Frontal cortex (tissue), 4 donors: ENCODE results near the gene FBXO34. TPM values are rescaled to one million over a fixed set of nuclear protein-coding genes. Genes with fewer than 3 reads are reported as not detected.
"Not testable (repeated sequence)": the region's sequence is repeated elsewhere in the genome, so short reads cannot be mapped to it uniquely, and the experiment has no call there.

Experiments used
- DNase-seq, 2 donors: peaks; one replicate each; pipeline ENCODE4 v3.0.0; 2012; ENCODE audit warnings: low spot score in 2 of 2
- FAIRE-seq: peaks from 2 replicates; lab custom pipeline; 2012; peaks lifted over from hg19 to GRCh38; lab: Jason Lieb, UNC
- total RNA-seq: library from RNA; depleted of rRNA; stranded (reverse); fragments of >200 nt; gene quantifications from one replicate; pipeline ENCODE4 v1.2.3, GENCODE V29; 2014
- donor health status: control.
- donor health status: control.
- donor health status: control.

The FBXO34 gene
- total RNA-seq, 1 donor from 2014 or later, result 45.7 TPM

DNA sequence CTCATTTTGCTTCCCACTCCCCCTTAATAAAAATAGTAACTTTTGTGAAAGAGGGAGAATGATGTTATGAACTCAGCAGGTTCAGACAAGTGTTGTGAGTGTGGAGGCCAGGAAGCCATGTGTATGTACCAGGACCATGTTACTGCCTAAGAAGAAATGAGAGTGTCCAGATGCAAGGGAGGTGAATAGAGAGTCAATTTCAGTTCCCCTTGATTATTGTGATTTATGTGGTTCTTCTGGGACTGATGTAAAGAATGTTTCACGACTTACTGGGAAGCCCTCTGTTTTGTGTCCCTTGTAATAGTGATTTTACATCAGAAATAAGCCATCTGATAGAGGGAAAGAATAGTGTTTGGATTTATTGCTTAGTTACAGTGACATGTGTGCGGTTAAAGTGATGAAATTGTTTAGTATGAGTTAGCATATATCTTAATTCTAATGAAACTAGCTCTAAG is 32.5 kb downstream of the FBXO34 start:
- FAIRE-seq (no peak), DNase-seq (no peak)

DNA sequence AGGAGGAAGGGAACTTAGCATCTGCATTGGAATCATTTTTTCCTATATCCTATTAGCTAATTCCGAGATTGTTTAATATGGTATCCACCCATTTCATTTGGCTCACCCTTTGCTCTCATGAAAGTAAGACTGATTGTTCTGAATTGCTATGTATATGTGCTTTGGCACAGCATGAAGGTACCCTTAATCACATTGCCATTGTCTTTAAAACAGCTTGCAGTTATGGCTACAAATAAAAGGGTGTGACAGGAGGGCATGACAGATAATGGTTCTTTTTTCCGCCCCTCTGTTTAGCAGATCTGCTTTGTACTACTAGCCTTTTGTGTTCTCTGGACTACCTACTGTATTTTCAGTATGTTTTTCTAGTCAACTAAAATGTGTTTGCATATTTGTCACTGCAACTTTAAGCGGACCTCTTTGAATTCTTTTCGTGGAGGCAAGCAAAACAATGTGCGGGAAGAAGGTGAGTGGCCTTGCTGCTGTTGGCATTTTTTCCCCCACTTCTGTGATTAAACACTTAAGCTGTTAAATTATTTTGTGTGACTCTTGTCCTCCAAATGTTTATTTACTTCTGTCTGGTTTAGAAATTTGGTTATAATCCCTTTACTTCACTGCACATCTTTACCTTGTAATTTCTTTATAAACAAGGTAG is 35.8 kb downstream of the FBXO34 start:
- FAIRE-seq (no peak), DNase-seq (no peak)

DNA sequence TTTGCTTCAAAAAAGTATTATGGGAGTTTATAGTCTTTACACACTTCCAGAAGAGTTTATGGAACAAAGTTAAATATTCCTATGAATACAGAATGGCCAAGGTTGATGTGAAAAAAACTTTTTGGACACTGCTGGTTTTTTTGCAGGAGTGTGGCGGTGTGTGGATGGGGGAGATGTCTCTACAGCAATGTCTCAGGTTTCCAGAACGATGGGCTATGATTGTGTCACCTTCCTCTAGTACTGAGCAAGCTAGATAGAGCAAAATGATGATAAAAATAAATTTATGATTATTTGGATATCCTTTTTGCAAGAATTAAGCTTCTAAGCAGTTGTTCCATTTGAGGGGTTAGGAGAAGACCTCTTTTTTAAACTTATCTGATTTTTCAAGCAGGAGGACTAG is 37.9 kb downstream of the FBXO34 start:
- no peak for FAIRE-seq
- DNase-seq, result no peak

- FAIRE-seq (no peak), DNase-seq (no peak)
These were observed 38.6 kb downstream of the FBXO34 start for GRCh38 chr14:55309761-55310365.

DNA sequence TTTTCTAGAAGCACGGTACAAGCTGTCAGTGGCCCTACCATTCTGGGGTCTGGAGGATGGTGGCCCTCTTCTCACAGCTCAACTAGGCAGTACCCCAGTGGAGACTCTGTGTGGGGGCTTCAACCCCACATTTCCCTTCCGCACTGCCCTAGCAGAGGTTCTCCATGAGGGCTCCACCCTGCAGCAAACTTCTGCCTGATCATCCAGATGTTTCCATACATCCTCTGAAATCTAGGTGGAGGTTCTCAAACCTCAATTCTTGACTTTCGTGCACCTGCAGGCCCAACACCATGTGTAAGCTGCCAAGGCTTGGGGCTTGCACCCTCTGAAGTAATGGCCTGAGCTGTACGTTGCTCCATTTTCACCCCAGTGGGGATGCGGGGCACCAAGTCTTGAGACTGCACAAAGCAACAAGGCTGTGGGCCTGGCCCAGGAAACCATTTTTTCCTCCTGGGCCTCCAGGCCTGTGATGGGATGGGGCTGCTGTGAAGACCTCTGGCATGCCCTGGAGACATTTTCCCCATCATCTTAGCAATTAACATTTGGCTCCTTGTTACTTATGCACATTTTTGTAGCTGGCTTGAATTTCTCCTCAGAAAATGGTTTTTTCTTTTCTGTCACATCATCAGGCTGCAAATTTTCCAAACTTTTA is 41.3 kb downstream of the FBXO34 start:
- FAIRE-seq, DNase-seq: not testable (repeated sequence)

DNA sequence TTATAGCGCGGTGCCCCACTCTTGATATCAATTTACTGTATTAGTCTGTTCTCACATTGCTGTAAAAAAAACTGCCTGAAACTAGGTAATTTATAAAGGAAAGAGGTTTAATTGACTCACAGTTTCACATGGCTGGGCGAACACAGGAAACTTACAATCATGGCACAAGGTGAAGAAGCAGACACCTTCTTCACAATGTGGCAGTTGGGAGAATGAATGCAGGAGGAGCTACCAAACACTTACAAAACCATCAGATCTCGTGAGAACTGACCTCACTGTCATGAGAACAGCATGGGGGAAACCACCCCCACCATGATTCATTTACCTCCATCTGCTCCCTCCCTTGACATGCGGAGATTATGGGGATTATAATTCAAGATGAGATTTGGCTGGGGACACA is 42.3 kb downstream of the FBXO34 start:
- FAIRE-seq (no peak), DNase-seq (no peak)

- FAIRE-seq, result no peak
These were observed 43.2 kb downstream of the FBXO34 start for GRCh38 chr14:55314449-55314848.

GRCh38 chr14:55316564-55316963 is 45.3 kb downstream of the FBXO34 start:
- no peak for FAIRE-seq
- DNase-seq, result no peak

More at GRCh38 chr14:55314449-55314848, 43.2 kb downstream of the FBXO34 start:
- DNase-seq, result no peak

DNA sequence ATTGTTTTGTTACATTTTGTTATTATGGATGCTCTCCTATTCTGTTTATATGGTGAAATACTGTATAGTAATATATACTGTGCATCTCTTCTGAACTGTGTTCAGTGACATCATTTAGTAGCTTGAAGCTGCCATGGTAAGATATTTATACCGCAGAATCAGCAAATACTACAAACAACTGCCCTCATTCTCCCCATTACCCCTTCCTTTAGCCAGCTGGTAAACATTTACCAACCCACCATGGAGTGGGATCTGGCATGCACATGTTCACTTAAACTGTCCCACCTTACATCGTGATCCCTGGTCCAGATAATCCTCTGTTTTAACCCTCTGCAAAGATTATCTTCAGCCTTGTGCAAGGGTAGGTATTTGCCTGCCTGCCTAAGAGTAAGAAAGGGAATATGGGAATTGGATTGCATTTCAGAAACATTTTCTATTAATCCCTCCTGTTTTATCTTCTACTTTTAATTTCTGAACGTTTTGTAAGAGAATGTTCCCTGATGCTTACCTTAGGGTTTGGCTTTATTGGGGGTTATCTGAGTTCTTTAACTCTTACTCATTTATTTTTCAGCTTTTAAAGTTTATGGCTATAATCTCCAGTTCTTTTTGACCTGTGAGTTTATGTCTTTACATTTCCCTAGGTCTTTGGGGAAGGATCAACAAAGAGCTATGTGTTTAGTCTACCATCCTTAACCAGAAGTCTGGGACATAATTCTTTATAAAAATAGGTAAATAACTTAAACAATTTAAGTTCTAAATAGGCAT is 46.5 kb downstream of the FBXO34 start:
- no peak for FAIRE-seq
- no peak for DNase-seq

DNA sequence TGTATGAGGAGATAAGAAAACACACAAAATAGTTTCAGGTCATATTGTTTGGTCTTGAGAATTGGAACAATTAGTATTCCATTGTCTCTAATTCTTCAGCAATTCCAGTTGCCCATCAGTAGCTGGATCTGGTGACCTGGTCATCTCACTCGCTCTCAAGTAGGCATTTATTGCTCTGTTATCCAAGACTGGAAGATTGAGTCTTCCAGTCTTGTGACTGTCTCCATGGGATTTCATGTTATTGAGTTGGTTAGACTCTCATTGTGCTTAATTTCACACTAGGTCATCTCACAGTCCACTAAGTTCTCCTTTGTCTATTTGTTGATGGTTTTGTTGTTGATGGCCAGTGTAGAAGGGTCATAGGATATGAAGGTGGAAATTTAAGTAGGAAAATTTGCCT is 47.5 kb downstream of the FBXO34 start:
- FAIRE-seq, result no peak
- no peak for DNase-seq

- FAIRE-seq, result no peak
These were observed 52.7 kb downstream of the FBXO34 start for GRCh38 chr14:55323910-55324309.

GRCh38 chr14:55324812-55325211 is 53.6 kb downstream of the FBXO34 start:
- DNase-seq, result no peak
- no peak for FAIRE-seq

More at GRCh38 chr14:55323910-55324309, 52.7 kb downstream of the FBXO34 start:
- no peak for DNase-seq

GRCh38 chr14:55327179-55327578 is 56.0 kb downstream of the FBXO34 start:
- FAIRE-seq (no peak), DNase-seq (no peak)

- FAIRE-seq, result no peak
- DNase-seq, result no peak
These were observed 57.1 kb downstream of the FBXO34 start for GRCh38 chr14:55328317-55328716.

GRCh38 chr14:55329999-55330710 is 58.9 kb downstream of the FBXO34 start:
- no peak for FAIRE-seq
- DNase-seq, result no peak

GRCh38 chr14:55332654-55333570 is 61.7 kb downstream of the FBXO34 start:
- no peak for DNase-seq
- FAIRE-seq, result no peak

DNA sequence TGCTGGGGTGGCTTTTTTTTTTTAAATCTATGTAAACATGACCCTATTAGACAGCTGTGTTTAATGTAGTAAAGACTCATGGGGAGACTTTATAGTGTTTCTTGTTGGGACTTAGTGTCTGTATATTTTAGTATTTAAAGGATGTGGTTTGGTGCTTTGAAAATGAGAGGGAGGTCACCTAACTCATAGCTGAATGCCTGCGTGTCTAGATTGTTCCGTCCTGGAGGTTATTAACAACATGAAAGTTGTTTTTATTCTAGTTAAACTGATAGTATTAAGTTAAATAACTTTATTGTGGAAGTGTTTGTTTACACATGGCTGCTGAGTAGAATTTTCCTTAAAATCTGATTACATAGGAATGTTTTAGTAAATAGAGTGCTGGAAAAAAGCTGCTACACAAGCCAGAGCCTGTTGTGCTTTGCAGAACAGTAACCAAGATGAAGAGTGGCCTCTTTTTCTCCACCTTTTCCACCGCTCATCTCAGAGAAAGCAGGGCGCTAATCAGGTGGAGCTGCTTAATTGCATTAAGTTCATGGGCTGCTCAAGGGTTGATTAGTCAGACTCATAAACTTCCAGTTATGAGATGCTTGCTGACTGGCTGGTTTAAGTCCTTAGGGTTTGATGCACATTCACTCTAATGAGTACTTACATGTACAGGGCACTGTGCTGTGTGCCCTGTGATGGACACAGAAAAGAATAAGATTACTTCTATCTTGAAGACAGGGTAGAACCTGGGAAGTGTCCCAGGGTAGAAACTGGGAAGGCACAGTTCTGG is 62.7 kb downstream of the FBXO34 start:
- DNase-seq, result no peak

GRCh38 chr14:55336162-55336561 is 64.9 kb downstream of the FBXO34 start:
- no peak for FAIRE-seq
- DNase-seq, result no peak

More for the DNA sequence above, 62.7 kb downstream of the FBXO34 start:
- FAIRE-seq, result no peak
